A673 (cell line): ENCODE data around the gene EXOC4.

Experiments used
- CTCF ChIP-seq: fragments of 300-800, 200-600 bp; sonication (generic); conservative IDR thresholded peaks from 2 replicates; pipeline ENCODE4 v1.5.1; 2017; ENCODE audit warnings: low read depth, mild to moderate bottlenecking, antibody characterized with exemption, low read length, moderate library complexity, mixed read lengths
- EZH2 ChIP-seq: fragments of 200-600 bp; sonication (generic); IDR thresholded peaks from 2 replicates; pipeline ENCODE4 v1.6.1; 2017; ENCODE audit warnings: borderline replicate concordance, low read depth, mild to moderate bottlenecking, mixed read lengths, antibody characterized with exemption, low read length; ENCODE audit not compliant: poor library complexity, severe bottlenecking

DNA sequence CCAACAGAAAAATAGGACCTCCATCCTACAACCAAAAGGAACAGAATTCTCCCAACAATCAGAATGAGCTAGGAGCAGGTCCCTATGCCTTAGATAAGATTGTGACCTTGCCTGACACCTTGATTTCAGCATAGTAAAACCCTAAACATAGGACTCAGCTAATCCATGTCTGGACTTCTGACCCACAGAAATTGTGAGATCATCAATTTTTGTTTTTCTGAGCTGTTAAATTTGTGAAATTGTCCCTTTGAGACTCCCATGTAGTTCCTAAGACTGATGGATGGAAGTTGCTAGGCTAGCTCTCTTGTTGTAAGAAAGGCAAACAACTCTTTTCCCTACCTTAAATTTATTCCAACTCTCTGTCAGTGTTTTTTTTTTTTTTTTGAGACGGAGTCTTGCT is 244.2 kb downstream of the EXOC4 start:
- TF ChIP-seq CTCF (no peak), EZH2 (no peak)
